GM06990 (cell line): ENCODE results near the gene ACKR2.

Experiments
- DNase-seq: peaks from one replicate; pipeline ENCODE4 v3.0.0-alpha.2; 2011; ENCODE audit not compliant: insufficient read length; ENCODE audit errors: extremely low read depth
- H3K27me3 ChIP-seq: replicated peaks from 2 replicates; pipeline ENCODE4 v1.6.0; 2011; ENCODE audit warnings: low read length; ENCODE audit not compliant: control insufficient read depth, insufficient read depth
- H3K36me3 ChIP-seq: 2 replicates; pipeline ENCODE4 v1.5.1; 2011; ENCODE audit warnings: low read length; ENCODE audit not compliant: control insufficient read depth, insufficient read depth
- H3K4me3 ChIP-seq: replicated peaks from 2 replicates; pipeline ENCODE4 v1.5.1; 2011; ENCODE audit warnings: low read depth, mild to moderate bottlenecking, control low read depth, low read length
- TF ChIP-seq, protein P1 (sequence below): IDR thresholded peaks from 2 replicates; pipeline ENCODE4 v1.5.1; 2011; ENCODE audit warnings: low read length, control low read depth, mild to moderate bottlenecking, inconsistent platforms; ENCODE audit not compliant: insufficient read depth, poor library complexity, severe bottlenecking

ACKR2 gene

GRCh38 chr3:42852441-42852840 lies 43.2 kb downstream of the ACKR2 start:
- H3K27me3 ChIP-seq = no peaks in the 10 kb centered on the region; the same call in 1 of the 2 replicates
- no peak for DNase-seq
- no peaks in the 10 kb centered on the region for H3K36me3 ChIP-seq
- no peak overlapping the region for H3K4me3 ChIP-seq
- TF ChIP-seq, protein P1, sequence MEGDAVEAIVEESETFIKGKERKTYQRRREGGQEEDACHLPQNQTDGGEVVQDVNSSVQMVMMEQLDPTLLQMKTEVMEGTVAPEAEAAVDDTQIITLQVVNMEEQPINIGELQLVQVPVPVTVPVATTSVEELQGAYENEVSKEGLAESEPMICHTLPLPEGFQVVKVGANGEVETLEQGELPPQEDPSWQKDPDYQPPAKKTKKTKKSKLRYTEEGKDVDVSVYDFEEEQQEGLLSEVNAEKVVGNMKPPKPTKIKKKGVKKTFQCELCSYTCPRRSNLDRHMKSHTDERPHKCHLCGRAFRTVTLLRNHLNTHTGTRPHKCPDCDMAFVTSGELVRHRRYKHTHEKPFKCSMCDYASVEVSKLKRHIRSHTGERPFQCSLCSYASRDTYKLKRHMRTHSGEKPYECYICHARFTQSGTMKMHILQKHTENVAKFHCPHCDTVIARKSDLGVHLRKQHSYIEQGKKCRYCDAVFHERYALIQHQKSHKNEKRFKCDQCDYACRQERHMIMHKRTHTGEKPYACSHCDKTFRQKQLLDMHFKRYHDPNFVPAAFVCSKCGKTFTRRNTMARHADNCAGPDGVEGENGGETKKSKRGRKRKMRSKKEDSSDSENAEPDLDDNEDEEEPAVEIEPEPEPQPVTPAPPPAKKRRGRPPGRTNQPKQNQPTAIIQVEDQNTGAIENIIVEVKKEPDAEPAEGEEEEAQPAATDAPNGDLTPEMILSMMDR = no peak

GRCh38 chr3:42853056-42853455 lies 43.8 kb downstream of the ACKR2 start:
- H3K27me3 ChIP-seq = no peaks in the 10 kb centered on the region; the same call in 1 of the 2 replicates
- no peak for DNase-seq
- no peak overlapping the region for H3K4me3 ChIP-seq
- no peaks in the 10 kb centered on the region for H3K36me3 ChIP-seq
- TF ChIP-seq, protein P1 = no peak

DNA sequence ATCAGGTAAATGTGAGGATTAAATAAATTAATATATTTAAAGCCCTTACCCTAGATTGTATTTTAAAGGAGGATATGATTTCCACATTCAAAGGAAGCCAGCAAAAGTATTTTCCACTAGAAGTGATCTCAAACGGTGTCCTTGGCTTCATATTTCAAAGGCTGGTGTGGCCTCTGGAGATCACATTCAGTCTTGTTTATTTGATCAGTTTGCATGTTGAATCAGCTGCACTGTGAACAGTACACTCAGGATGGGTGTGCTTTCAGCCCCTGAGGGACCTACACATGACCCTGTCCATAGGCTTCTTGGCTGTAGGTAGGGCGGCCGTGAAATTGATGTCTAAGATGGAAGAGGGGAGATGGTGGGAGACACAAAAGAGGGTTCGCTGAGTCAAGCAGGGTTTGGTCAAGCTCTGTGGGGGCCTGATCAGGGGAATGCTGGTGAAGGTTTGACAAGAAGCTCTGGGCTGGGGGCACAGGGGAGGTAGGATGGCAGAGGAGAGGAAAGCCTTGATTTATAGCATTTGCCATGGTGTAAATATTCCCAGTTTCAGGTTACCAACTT lies 44.6 kb downstream of the ACKR2 start:
- TF ChIP-seq, protein P1 = no peak
- no peaks in the 10 kb centered on the region for H3K36me3 ChIP-seq
- no peak for DNase-seq

GRCh38 chr3:42855219-42855546 lies 45.9 kb downstream of the ACKR2 start:
- Histone ChIP-seq H3K4me3 (no peak overlapping the region), H3K27me3 (no peaks in the 10 kb centered on the region; the same call in 1 of the 2 replicates), H3K36me3 (no peaks in the 10 kb centered on the region)
- no peak for DNase-seq
- TF ChIP-seq, protein P1 = no peak

More for the DNA sequence above, 44.6 kb downstream of the ACKR2 start:
- H3K4me3 ChIP-seq = no peak overlapping the region
- H3K27me3 ChIP-seq = no peaks in the 10 kb centered on the region; the same call in 1 of the 2 replicates

DNA sequence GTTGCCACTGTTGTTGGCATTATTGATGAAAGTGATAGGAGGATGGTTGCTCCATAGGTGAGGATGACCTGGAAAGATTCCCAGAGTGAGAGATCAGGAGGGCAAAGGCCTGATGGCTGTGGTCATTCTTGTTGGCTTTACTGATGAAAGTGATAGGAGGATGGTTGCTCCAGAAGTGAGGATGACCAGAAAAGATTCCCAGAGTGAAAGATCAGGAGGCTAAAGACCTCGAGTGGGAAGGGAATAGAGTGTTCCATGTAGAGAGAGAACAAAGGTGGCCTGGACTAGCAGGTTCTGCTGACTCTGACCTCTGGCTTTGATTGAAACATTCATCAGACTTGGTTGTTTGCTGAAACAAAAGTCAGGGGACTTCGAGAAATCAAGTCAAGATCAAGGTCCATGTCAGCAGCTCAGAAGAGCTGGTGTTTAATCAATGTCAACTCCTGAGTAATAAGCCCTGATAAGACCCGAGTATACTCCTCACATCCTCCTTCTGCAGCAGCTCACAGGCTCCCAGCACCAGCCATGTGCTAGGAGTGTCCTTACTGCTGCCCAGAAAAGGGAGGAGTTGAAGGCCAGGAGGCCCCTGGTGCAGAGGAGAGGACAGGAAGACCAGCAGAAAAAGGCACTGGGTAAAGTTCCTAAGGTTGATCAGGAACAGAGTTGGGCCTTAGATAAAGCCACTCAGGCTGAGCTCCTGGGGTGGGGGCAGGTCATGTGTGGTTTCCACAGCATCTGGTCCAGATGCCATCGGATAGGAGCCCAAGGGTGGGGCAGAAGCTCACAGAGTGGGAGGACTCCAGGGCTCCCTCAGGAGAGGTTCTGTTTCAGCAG lies 46.5 kb downstream of the ACKR2 start:
- H3K36me3 ChIP-seq = no peaks in the 10 kb centered on the region
- no peak for DNase-seq
- TF ChIP-seq, protein P1 = no peak
- H3K4me3 ChIP-seq = no peak overlapping the region
- no peaks in the 10 kb centered on the region; the same call in 1 of the 2 replicates for H3K27me3 ChIP-seq
